Pancreas (tissue), 10 donors: ENCODE data around the gene DOK4. TPM values are rescaled to one million over a fixed set of nuclear protein-coding genes. Genes with fewer than 3 reads are reported as not detected.

ENCODE experiments used
- ATAC-seq, 4 donors: fragments of 200-7000 bp; cut with Tn5 transposase; one replicate each; pipeline versions ENCODE4 v1.8.0 to v1.9.1; 2020; ENCODE audit warnings: mild to moderate bottlenecking in 4 of 4, moderate library complexity in 4 of 4
- DNase-seq, 6 donors: peaks; one replicate each; pipeline ENCODE4 v3.0.0-alpha.2; 2020
- FAIRE-seq: peaks from 2 replicates; lab custom pipeline; 2012; peaks lifted over from hg19 to GRCh38; lab: Jason Lieb, UNC
- H3K27ac ChIP-seq, 4 donors: fragments of 200-600 bp; sonication (generic); 1 replicate in 3 of 4; 2 replicates in 1 of 4; pipeline versions ENCODE4 v1.5.0 to v1.8.0; 2020
- H3K27me3 ChIP-seq, 4 donors: fragments of 200-600 bp; one replicate each; pipeline ENCODE4 v1.8.0; 2021
- H3K36me3 ChIP-seq, 3 donors: fragments of 200-600 bp; sonication (generic) in 1 of 3; one replicate each; pipeline versions ENCODE4 v1.5.0 to v1.8.0; 2020 to 2021
- H3K4me1 ChIP-seq, 3 donors: fragments of 200-600 bp; one replicate each; pipeline ENCODE4 v1.8.0; 2021
- H3K4me3 ChIP-seq, 4 donors: fragments of 200-600 bp; sonication (generic) in 2 of 4; one replicate each; pipeline versions ENCODE4 v1.5.0 to v1.8.0; 2020 to 2021
- H3K9me3 ChIP-seq, 4 donors: fragments of 200-600 bp; one replicate each; pipeline ENCODE4 v1.8.0; 2021
- CTCF ChIP-seq, 4 donors: fragments of 200-600 bp; sonication (generic) in 3 of 4; IDR thresholded peaks; one replicate each; pipeline versions ENCODE4 v1.5.0 to v1.8.0; 2021; ENCODE audit warnings: antibody characterized with exemption in 4 of 4
- WGBS, 2 donors: extraction: QIAGEN DNeasy Blood & Tissue Kit; methylation state at CpG; one replicate each; pipeline ENCODE4 v1.1.7; 2013; 5-methylcytosine and 5-hydroxymethylcytosine counted together
- intact Hi-C, 3 donors: fragments of 100-400 bp; cut with DNase I; formaldehyde crosslinking; loops; one replicate each; pipeline versions ENCODE4 v1.11.1 to v1.14.2; 2022
- polyA plus RNA-seq, 2 donors: library from polyadenylated mRNA; stranded (reverse); fragments of 200-250 nt; gene quantifications; one replicate each; pipeline ENCODE4 v1.2.3, GENCODE V29; 2013
- total RNA-seq, 6 donors: library from RNA; stranded (reverse); fragmentation: NEBNext Ultra II Directional in 4 of 6; extraction: Animal tissue kit (Norgen Biotek cat#: 25700) in 4 of 6; gene quantifications; one replicate each; pipeline versions ENCODE4 v1.2.1 to v1.2.4, GENCODE V29; 2021 to 2023
- donor health status: healthy with polysubstance abuse.
- donor health status: DM: no; HTN: no; CAD: no; lungs with moderate emphysema.
- donor health status: DM: no; HTN: no; CAD: no.
- donor health status: control.
- donor health status: control.
- donor health status: Bipolar disorder and iron deficiency.
- donor health status: DM: yes; HTN: yes; CAD: no.
- donor health status: DM: no; HTN: no; CAD: no.
- donor health status: DM: no; HTN: no; CAD: no.
- donor health status: DM: yes; HTN: yes; CAD: no.

Gene DOK4
- total and polyA plus RNA-seq, 8 donors = 9.2 to 26.4 (median 15.5) TPM

- Histone ChIP-seq H3K4me3 (no peak overlapping the region), H3K4me1 (no peaks in the 10 kb centered on the region), H3K36me3 (peaks cover 0 to 45% (median 20%) of the 10 kb centered on the region in 3 donors), H3K27ac (no peak overlapping the region), H3K27me3 (no peaks in the 10 kb centered on the region), H3K9me3 (no peaks in the 10 kb centered on the region)
- no peak for DNase-seq
- TF ChIP-seq CTCF (IDR thresholded peaks at IDR 0.05) = no peak
- intact Hi-C loops = no loop called here
- 94 to 96% methylated on average over 3 of the region's 3 CpGs for WGBS, 2 donors
- no peak for ATAC-seq
- no peak for FAIRE-seq
These were observed 53.3 kb downstream of the DOK4 start for GRCh38 chr16:57432989-57433388.

- Histone ChIP-seq H3K27me3 (no peaks in the 10 kb centered on the region), H3K9me3 (no peaks in the 10 kb centered on the region), H3K4me3 (no peak overlapping the region), H3K4me1 (no peaks in the 10 kb centered on the region), H3K27ac (no peak overlapping the region), H3K36me3 (peaks cover 0 to 41% (median 20%) of the 10 kb centered on the region in 3 donors)
- FAIRE-seq = no peak
- WGBS, 2 donors = 33 to 70% methylated on average over 2 of the region's 2 CpGs
- peak; percentile 58 to 94 (median 74) for ATAC-seq
- intact Hi-C loops = no loop called here
- DNase-seq = no peak
- no peak for TF ChIP-seq CTCF (IDR thresholded peaks at IDR 0.05)
These were observed 53.8 kb downstream of the DOK4 start for GRCh38 chr16:57432505-57432904.

- FAIRE-seq (no peak), ATAC-seq (no peak), DNase-seq (no peak)
- Histone ChIP-seq H3K4me1 (no peaks in the 10 kb centered on the region), H3K4me3 (no peak overlapping the region), H3K9me3 (no peaks in the 10 kb centered on the region), H3K27ac (no peak overlapping the region), H3K36me3 (peaks cover 0 to 35% (median 20%) of the 10 kb centered on the region in 3 donors), H3K27me3 (no peaks in the 10 kb centered on the region)
- TF ChIP-seq CTCF (IDR thresholded peaks at IDR 0.05) = no peak
- intact Hi-C loops = no loop called here
- 80 to 81% methylated on average over 5 of the region's 5 CpGs for WGBS, 2 donors
These were observed 55.3 kb downstream of the DOK4 start for GRCh38 chr16:57430955-57431354.

GRCh38 chr16:57427824-57428223, 58.5 kb downstream of the DOK4 start:
- ATAC-seq = no peak
- no peak overlapping the region for H3K27ac ChIP-seq
- no peaks in the 10 kb centered on the region for H3K27me3 ChIP-seq
- H3K4me1 ChIP-seq = no peaks in the 10 kb centered on the region
- H3K9me3 ChIP-seq = no peaks in the 10 kb centered on the region
- intact Hi-C loops = loop anchor here in 2 of 3 donors (10.0 kb wide), 2 partner anchors 87 to 333 kb away; partner anchors contain the start of gene CPNE2 (in 1 of the 2)
- peaks cover 0 to 32% (median 10%) of the 10 kb centered on the region in 3 donors for H3K36me3 ChIP-seq
- no peak overlapping the region for H3K4me3 ChIP-seq
- no peak for DNase-seq
- no peak for FAIRE-seq
- no peak for TF ChIP-seq CTCF (IDR thresholded peaks at IDR 0.05)

GRCh38 chr16:57427307-57427706, 59.0 kb downstream of the DOK4 start:
- WGBS, 2 donors = 84 to 89% methylated on average over 8 of the region's 8 CpGs
- Histone ChIP-seq H3K9me3 (no peaks in the 10 kb centered on the region), H3K4me3 (no peak overlapping the region), H3K4me1 (no peaks in the 10 kb centered on the region), H3K27ac (no peak overlapping the region), H3K36me3 (peaks cover 0 to 32% (median 10%) of the 10 kb centered on the region in 3 donors), H3K27me3 (no peaks in the 10 kb centered on the region)
- no peak for TF ChIP-seq CTCF (IDR thresholded peaks at IDR 0.05)
- no peak for ATAC-seq
- no peak for DNase-seq
- intact Hi-C loops = loop anchor here in 2 of 3 donors (10.0 kb wide), 2 partner anchors 87 to 333 kb away; partner anchors contain the start of gene CPNE2 (in 1 of the 2)
- no peak for FAIRE-seq
